Smooth muscle cell (in vitro differentiated cells): ENCODE data around the gene LBP. TPM values are rescaled to one million over a fixed set of nuclear protein-coding genes. Genes with fewer than 3 reads are reported as not detected.

Experiments used
- DNase-seq: peaks from one replicate; lab custom pipeline; 2025; ENCODE audit not compliant: unreplicated experiment; lab: John Stamatoyannopoulos, UW
- H2AFZ ChIP-seq: fragments of 200-600 bp; sonication (generic); 2 replicates; pipeline ENCODE4 v1.6.0; 2016; ENCODE audit warnings: antibody characterized with exemption, low read depth, mild to moderate bottlenecking
- H3F3A ChIP-seq: fragments of 200-600 bp; sonication (generic); 2 replicates; pipeline ENCODE4 v1.6.0; 2017; ENCODE audit warnings: antibody characterized with exemption, low read depth
- H3K27ac ChIP-seq: fragments of 200-600 bp; sonication (generic); 2 replicates; pipeline ENCODE4 v1.5.1; 2016; ENCODE audit warnings: low read depth, mild to moderate bottlenecking
- H3K27me3 ChIP-seq: fragments of 200-600 bp; sonication (generic); 2 replicates; pipeline ENCODE4 v1.6.1; 2016; ENCODE audit warnings: low read depth, mild to moderate bottlenecking
- H3K36me3 ChIP-seq: fragments of 200-600 bp; sonication (generic); 2 replicates; pipeline ENCODE4 v1.5.1; 2016; ENCODE audit warnings: low read depth
- H3K4me1 ChIP-seq: fragments of 200-600 bp; sonication (generic); 2 replicates; pipeline ENCODE4 v1.5.1; 2016; ENCODE audit warnings: low read depth
- H3K4me2 ChIP-seq: fragments of 200-600 bp; sonication (generic); 2 replicates; pipeline ENCODE4 v1.6.0; 2016; ENCODE audit warnings: mild to moderate bottlenecking
- H3K4me3 ChIP-seq: fragments of 200-600 bp; sonication (generic); 2 replicates; pipeline ENCODE4 v1.5.1; 2016; ENCODE audit warnings: mild to moderate bottlenecking
- H3K79me2 ChIP-seq: fragments of 200-600 bp; sonication (generic); 2 replicates; pipeline ENCODE4 v1.6.0; 2016; ENCODE audit warnings: low read depth, mild to moderate bottlenecking
- H3K9ac ChIP-seq: fragments of 200-600 bp; sonication (generic); 2 replicates; pipeline ENCODE4 v1.6.0; 2016; ENCODE audit warnings: low read depth
- H3K9me3 ChIP-seq: fragments of 200-600 bp; sonication (generic); replicated peaks from 2 replicates; pipeline ENCODE4 v1.5.1; 2016; ENCODE audit warnings: low read depth
- H4K20me1 ChIP-seq: fragments of 200-600 bp; sonication (generic); 2 replicates; pipeline ENCODE4 v1.6.0; 2016; ENCODE audit warnings: low read depth
- CTCF ChIP-seq: fragments of 200-600 bp; sonication (generic); IDR thresholded peaks from 2 replicates; pipeline ENCODE4 v1.5.1; 2017; ENCODE audit warnings: borderline replicate concordance, mild to moderate bottlenecking, antibody characterized with exemption; ENCODE audit not compliant: insufficient read depth, poor library complexity, severe bottlenecking
- WGBS: methylation state at CpG from one replicate; pipeline ENCODE4 v1.1.7; 2016; ENCODE audit warnings: low lambda C conversion rate; 5-methylcytosine and 5-hydroxymethylcytosine counted together
- polyA plus RNA-seq: library from polyadenylated mRNA; unstranded; fragments of >200 nt; fragmentation: Nextera tagmentation; extraction: Ambion mirVana; gene quantifications from 2 replicates; pipeline ENCODE4 v1.2.1, GENCODE V29; 2016
- total RNA-seq: library from RNA; depleted of rRNA; stranded (reverse); fragments of >200 nt; gene quantifications from 2 replicates; pipeline ENCODE4 v1.2.3, GENCODE V29; 2014

Gene LBP
- total and polyA plus RNA-seq, 2 experiments from 2014 or later: not detected

GRCh38 chr20:38300438-38300837, 45.8 kb upstream of the LBP start:
- Histone ChIP-seq H3F3A (no peaks in the 10 kb centered on the region), H3K4me1 (peaks cover 7% of the 10 kb centered on the region), H3K27me3 (no peaks in the 10 kb centered on the region), H4K20me1 (no peaks in the 10 kb centered on the region), H3K36me3 (no peaks in the 10 kb centered on the region), H3K9ac (no peak overlapping the region), H3K4me3 (no peak overlapping the region), H3K4me2 (no peak overlapping the region), H3K9me3 (no peaks in the 10 kb centered on the region), H2AFZ (no peak overlapping the region), H3K27ac (no peak overlapping the region), H3K79me2 (no peaks in the 10 kb centered on the region)
- no peak for TF ChIP-seq CTCF
- whole genome bisulfite sequencing: 85% methylated on average over 4 of the region's 4 CpGs
- DNase-seq: no peak

GRCh38 chr20:38301309-38301708, 45.0 kb upstream of the LBP start:
- no peak for DNase-seq
- no peak for TF ChIP-seq CTCF

GRCh38 chr20:38302786-38303185, 43.5 kb upstream of the LBP start:
- no peaks in the 10 kb centered on the region for H3K27me3 ChIP-seq
- H3K36me3 ChIP-seq: no peaks in the 10 kb centered on the region
- no peak overlapping the region for H3K9ac ChIP-seq
- H3K4me3 ChIP-seq: no peak overlapping the region
- H3K4me2 ChIP-seq: no peak overlapping the region
- H3K79me2 ChIP-seq: no peaks in the 10 kb centered on the region
- peaks cover 7% of the 10 kb centered on the region for H3K4me1 ChIP-seq
- WGBS: 69% methylated on average over 11 of the region's 11 CpGs
- no peak for DNase-seq
- no peaks in the 10 kb centered on the region for H3K9me3 ChIP-seq
- no peaks in the 10 kb centered on the region for H3F3A ChIP-seq
- no peaks in the 10 kb centered on the region for H4K20me1 ChIP-seq
- no peak overlapping the region for H3K27ac ChIP-seq
- TF ChIP-seq CTCF: no peak
- H2AFZ ChIP-seq: no peak overlapping the region

More at GRCh38 chr20:38301309-38301708, 45.0 kb upstream of the LBP start:
- 96% methylated on average over 3 of the region's 3 CpGs for WGBS
- no peaks in the 10 kb centered on the region for H4K20me1 ChIP-seq
- H3K9ac ChIP-seq: no peak overlapping the region
- no peaks in the 10 kb centered on the region for H3K36me3 ChIP-seq
- no peaks in the 10 kb centered on the region for H3K27me3 ChIP-seq
- H3K79me2 ChIP-seq: no peaks in the 10 kb centered on the region
- no peak overlapping the region for H3K27ac ChIP-seq
- no peak overlapping the region for H3K4me3 ChIP-seq
- no peak overlapping the region for H2AFZ ChIP-seq
- H3K9me3 ChIP-seq: no peaks in the 10 kb centered on the region
- no peak overlapping the region for H3K4me2 ChIP-seq
- H3K4me1 ChIP-seq: peaks cover 7% of the 10 kb centered on the region
- no peaks in the 10 kb centered on the region for H3F3A ChIP-seq

- DNase-seq: no peak
- Histone ChIP-seq H3K27me3 (no peaks in the 10 kb centered on the region), H3K36me3 (no peaks in the 10 kb centered on the region), H2AFZ (no peak within 1 kb of the TSS), H3K27ac (no peak within 1 kb of the TSS), H3K4me3 (no peak within 1 kb of the TSS), H3F3A (no peaks in the 10 kb centered on the region), H3K4me1 (peaks cover 4% of the 10 kb centered on the region), H3K9ac (no peak within 1 kb of the TSS), H3K9me3 (no peaks in the 10 kb centered on the region), H3K79me2 (no peaks in the 10 kb centered on the region), H3K4me2 (no peak within 1 kb of the TSS), H4K20me1 (no peaks in the 10 kb centered on the region)
- TF ChIP-seq CTCF: no peak
- WGBS: 81% methylated on average over 20 of the region's 21 CpGs
Observed at GRCh38 chr20:38303908-38304379, 42.3 kb upstream of the LBP start, which contains the start of gene BPI. BPI (plus strand) TSS chr20:38304156; CDS start chr20:38304224, 68 bp downstream.
